OCI-LY1 (cell line): Measurements from ENCODE around the gene WNK1.

Experiments
- H2AFZ ChIP-seq: fragments of 200-600 bp; sonication (generic), shearing (Covaris generic); 2 replicates; pipeline ENCODE4 v1.6.0; 2014; ENCODE audit warnings: antibody characterized with exemption, mild to moderate bottlenecking, low read length
- H3F3A ChIP-seq: fragments of 200-600 bp; sonication (generic), shearing (Covaris generic); 2 replicates; pipeline ENCODE4 v1.6.0; 2014; ENCODE audit warnings: mild to moderate bottlenecking, antibody characterized with exemption, low read length, moderate library complexity; ENCODE audit not compliant: insufficient read depth
- H3K27ac ChIP-seq: fragments of 200-600 bp; sonication (generic); 2 replicates; pipeline ENCODE4 v1.5.1; 2014; ENCODE audit warnings: low read length, mixed run types, mild to moderate bottlenecking, low read depth; ENCODE audit not compliant: poor library complexity, severe bottlenecking
- H3K27me3 ChIP-seq: fragments of 200-600 bp; sonication (generic); 2 replicates; pipeline ENCODE4 v1.6.0; 2014; ENCODE audit warnings: antibody characterized with exemption, mild to moderate bottlenecking, low read length, moderate library complexity; ENCODE audit not compliant: insufficient read depth
- H3K36me3 ChIP-seq: fragments of 200-600 bp; sonication (generic); 2 replicates; pipeline ENCODE4 v1.6.1; 2014; ENCODE audit warnings: mild to moderate bottlenecking, antibody characterized with exemption, low read length, moderate library complexity, mixed read lengths; ENCODE audit not compliant: insufficient read depth
- H3K4me1 ChIP-seq: fragments of 200-600 bp; sonication (generic); 2 replicates; pipeline ENCODE4 v1.5.1; 2014; ENCODE audit warnings: mild to moderate bottlenecking, low read length, moderate library complexity; ENCODE audit not compliant: insufficient read depth, severe bottlenecking
- H3K4me2 ChIP-seq: fragments of 200-600 bp; sonication (generic), shearing (Covaris generic); 2 replicates; pipeline ENCODE4 v1.6.1; 2014; ENCODE audit warnings: low read length
- H3K4me3 ChIP-seq: fragments of 200-600 bp; sonication (generic); 2 replicates; pipeline ENCODE4 v1.5.1; 2014; ENCODE audit warnings: low read length, low read depth, mild to moderate bottlenecking, mixed read lengths; ENCODE audit not compliant: poor library complexity, severe bottlenecking
- H3K79me2 ChIP-seq: fragments of 200-600 bp; shearing (Covaris generic); 2 replicates; pipeline ENCODE4 v1.6.1; 2016; ENCODE audit warnings: mixed run types, low read length, mixed read lengths; ENCODE audit not compliant: insufficient read depth
- H3K9ac ChIP-seq: fragments of 200-600 bp; sonication (generic), shearing (Covaris generic); 2 replicates; pipeline ENCODE4 v1.6.1; 2014; ENCODE audit warnings: mild to moderate bottlenecking, low read length, mixed read lengths
- H3K9me2 ChIP-seq: fragments of 200-600 bp; sonication (generic), shearing (Covaris generic); 2 replicates; pipeline ENCODE4 v1.6.1; 2014; ENCODE audit warnings: low read depth, mild to moderate bottlenecking, low read length, mixed read lengths
- H3K9me3 ChIP-seq: fragments of 200-600 bp; shearing (Covaris generic); 2 replicates; pipeline ENCODE4 v1.6.1; 2014; ENCODE audit warnings: low read length, mixed read lengths
- H4K20me1 ChIP-seq: fragments of 200-600 bp; sonication (generic), shearing (Covaris generic); 2 replicates; pipeline ENCODE4 v1.6.0; 2016; ENCODE audit warnings: mild to moderate bottlenecking, low read length; ENCODE audit not compliant: insufficient read depth
- CTCF ChIP-seq: fragments of 200-600 bp; sonication (generic), shearing (Covaris generic); IDR thresholded peaks from 2 replicates; pipeline ENCODE4 v1.5.1; 2017; ENCODE audit warnings: mild to moderate bottlenecking, antibody characterized with exemption, low read length, moderate library complexity, mixed read lengths
- EZH2 ChIP-seq: fragments of 200-600 bp; sonication (generic), shearing (Covaris generic); IDR thresholded peaks from 2 replicates; pipeline ENCODE4 v1.8.0; 2017; ENCODE audit warnings: borderline replicate concordance, mixed run types, mild to moderate bottlenecking, antibody characterized with exemption, low read length, moderate library complexity, mixed read lengths

Gene WNK1

GRCh38 chr12:753611-754472, 1.5 kb downstream of the WNK1 start:
- H3K4me2 ChIP-seq, result peak overlapping the region; percentile 92
- H3F3A ChIP-seq, result peaks cover 12% of the 10 kb centered on the region; the same call in 1 of the 2 replicates
- TF ChIP-seq EZH2, result no peak
- peak; percentile 10; the same call in 1 of the 2 replicates for TF ChIP-seq CTCF
- no peaks in the 10 kb centered on the region for H3K9me2 ChIP-seq
- no peaks in the 10 kb centered on the region for H3K9me3 ChIP-seq
- H3K4me3 ChIP-seq, result peak overlapping the region; percentile 86
- H3K36me3 ChIP-seq, result peaks cover 19% of the 10 kb centered on the region
- H2AFZ ChIP-seq, result no peak overlapping the region
- H3K9ac ChIP-seq, result peak overlapping the region; percentile 78
- no peaks in the 10 kb centered on the region for H3K27me3 ChIP-seq
- H4K20me1 ChIP-seq, result no peaks in the 10 kb centered on the region
- peaks cover 58% of the 10 kb centered on the region for H3K79me2 ChIP-seq
- H3K27ac ChIP-seq, result peak overlapping the region; percentile 62
- H3K4me1 ChIP-seq, result peaks cover 61% of the 10 kb centered on the region

GRCh38 chr12:754473-754820, 2.1 kb downstream of the WNK1 start:
- Histone ChIP-seq H3K4me3 (peak overlapping the region; percentile 86), H3K9ac (peak overlapping the region; percentile 78), H3K27me3 (no peaks in the 10 kb centered on the region), H3F3A (peaks cover 12% of the 10 kb centered on the region; the same call in 1 of the 2 replicates), H3K9me2 (no peaks in the 10 kb centered on the region), H3K4me2 (peak overlapping the region; percentile 92), H3K27ac (peak overlapping the region; percentile 62), H4K20me1 (no peaks in the 10 kb centered on the region), H3K9me3 (no peaks in the 10 kb centered on the region), H2AFZ (no peak overlapping the region), H3K4me1 (peaks cover 61% of the 10 kb centered on the region), H3K36me3 (peaks cover 19% of the 10 kb centered on the region), H3K79me2 (peaks cover 64% of the 10 kb centered on the region)
- no peak for TF ChIP-seq CTCF
- TF ChIP-seq EZH2, result no peak

GRCh38 chr12:754851-755562, 2.6 kb downstream of the WNK1 start:
- TF ChIP-seq CTCF (peak; percentile 48; the same call in 1 of the 2 replicates), EZH2 (no peak)
- peak overlapping the region; percentile 86 for H3K4me3 ChIP-seq

More at GRCh38 chr12:754851-755562, 2.6 kb downstream of the WNK1 start:
- Histone ChIP-seq H3K36me3 (peaks cover 19% of the 10 kb centered on the region), H4K20me1 (no peaks in the 10 kb centered on the region), H3K9me3 (no peaks in the 10 kb centered on the region), H3K4me1 (peaks cover 60% of the 10 kb centered on the region), H2AFZ (no peak overlapping the region), H3K27ac (peak overlapping the region; percentile 62), H3F3A (peaks cover 12% of the 10 kb centered on the region; the same call in 1 of the 2 replicates), H3K79me2 (peaks cover 69% of the 10 kb centered on the region), H3K27me3 (no peaks in the 10 kb centered on the region), H3K9me2 (no peaks in the 10 kb centered on the region), H3K9ac (peak overlapping the region; percentile 78), H3K4me2 (peak overlapping the region; percentile 92)
